HEK293 (cell line): ENCODE results near the gene KIAA0513.
"Not testable (repeated sequence)": the region's sequence is repeated elsewhere in the genome, so short reads cannot be mapped to it uniquely, and the experiment has no call there.

Source experiments
- CTCF ChIA-PET: fragments of 350-600 bp; formaldehyde crosslinking; extraction: SDS; loops from one replicate; lab custom pipeline; 2021; ENCODE audit warnings: antibody characterized with exemption; lab: Yijun Ruan, JAX
- POLR2A ChIA-PET: fragments of 300-600 bp; formaldehyde crosslinking; extraction: SDS; loops from one replicate; lab custom pipeline; 2020; ENCODE audit warnings: antibody characterized with exemption, inconsistent platforms; lab: Yijun Ruan, JAX
- H3K27ac ChIP-seq: fragments of 200-500 bp; sonication (Bioruptor generic); 2 replicates; pipeline ENCODE4 v1.5.1; 2014; ENCODE audit warnings: low read depth, low read length, control low read depth, inconsistent platforms; ENCODE audit errors: extremely low read depth
- H3K36me3 ChIP-seq, 2 experiments: fragments of 200-500 bp in 1 of 2; sonication (Bioruptor generic) in 1 of 2; 1 replicate in 1 of 2; 2 replicates in 1 of 2; pipeline ENCODE4 v1.5.1; 2014 to 2017; ENCODE audit warnings: inconsistent platforms in 2 of 2, low read length in 2 of 2; ENCODE audit not compliant: control insufficient read depth in 2 of 2, insufficient read depth in 1 of 2
- H3K4me1 ChIP-seq: fragments of 200-500 bp; sonication (Bioruptor generic); 2 replicates; pipeline ENCODE4 v1.5.1; 2014; ENCODE audit warnings: mild to moderate bottlenecking, low read length, inconsistent platforms; ENCODE audit not compliant: control insufficient read depth, insufficient read depth
- H3K4me3 ChIP-seq: 2 replicates; pipeline ENCODE4 v1.5.1; 2011; ENCODE audit warnings: low read depth, mild to moderate bottlenecking, control low read depth, low read length, moderate library complexity
- H3K9me3 ChIP-seq: fragments of 200-500 bp; sonication (Bioruptor generic); 2 replicates; pipeline ENCODE4 v1.5.1; 2014; ENCODE audit warnings: low read depth, low read length, inconsistent platforms; ENCODE audit not compliant: control insufficient read depth, insufficient read depth
- GLIS1 ChIP-seq: fragments of 450-650 bp; formaldehyde crosslinking; IDR thresholded peaks from 2 replicates; pipeline ENCODE4 v1.5.1; 2016; ENCODE audit warnings: missing biosample characterization, missing genetic modification characterization
- KLF17 ChIP-seq: fragments of 450-650 bp; formaldehyde crosslinking; IDR thresholded peaks from 2 replicates; pipeline ENCODE4 v1.5.1; 2016; ENCODE audit warnings: missing biosample characterization, missing genetic modification characterization
- KLF8 ChIP-seq: fragments of 450-650 bp; formaldehyde crosslinking; IDR thresholded peaks from 2 replicates; pipeline ENCODE4 v1.5.1; 2016; ENCODE audit warnings: missing biosample characterization, missing genetic modification characterization
- KLF9 ChIP-seq: fragments of 450-650 bp; formaldehyde crosslinking; IDR thresholded peaks from 2 replicates; pipeline ENCODE4 v1.5.1; 2016; ENCODE audit warnings: missing biosample characterization, missing genetic modification characterization, low read depth
- OSR2 ChIP-seq: fragments of 450-650 bp; formaldehyde crosslinking; IDR thresholded peaks from 2 replicates; pipeline ENCODE4 v1.5.1; 2016; ENCODE audit warnings: missing biosample characterization, missing genetic modification characterization
- TCF7L2 ChIP-seq: IDR thresholded peaks from 2 replicates; pipeline ENCODE4 v1.6.1; 2011; ENCODE audit warnings: low read depth, mild to moderate bottlenecking, inconsistent platforms, low read length, moderate library complexity, borderline replicate concordance
- YY1 ChIP-seq: fragments of 450-650 bp; formaldehyde crosslinking; IDR thresholded peaks from 2 replicates; pipeline ENCODE4 v1.5.1; 2018; ENCODE audit warnings: missing biosample characterization, missing genetic modification characterization
- ZEB2 ChIP-seq: fragments of 450-650 bp; formaldehyde crosslinking; IDR thresholded peaks from 2 replicates; pipeline ENCODE4 v1.5.1; 2016; ENCODE audit warnings: missing biosample characterization, missing genetic modification characterization
- ZNF140 ChIP-seq: fragments of 450-650 bp; formaldehyde crosslinking; IDR thresholded peaks from 2 replicates; pipeline ENCODE4 v1.5.1; 2016; ENCODE audit warnings: missing biosample characterization, missing genetic modification characterization
- ZNF266 ChIP-seq: fragments of 450-650 bp; formaldehyde crosslinking; IDR thresholded peaks from 2 replicates; pipeline ENCODE4 v1.5.1; 2016; ENCODE audit warnings: missing biosample characterization, missing genetic modification characterization, low read depth
- ZNF398 ChIP-seq: fragments of 450-650 bp; formaldehyde crosslinking; IDR thresholded peaks from 2 replicates; pipeline ENCODE4 v1.5.1; 2017; ENCODE audit warnings: missing biosample characterization, missing genetic modification characterization
- ZNF664 ChIP-seq: fragments of 450-650 bp; formaldehyde crosslinking; IDR thresholded peaks from 2 replicates; pipeline ENCODE4 v1.5.1; 2016; ENCODE audit warnings: missing biosample characterization, missing genetic modification characterization
- ZNF677 ChIP-seq: fragments of 450-650 bp; IDR thresholded peaks from 2 replicates; pipeline ENCODE4 v1.5.0; 2018; ENCODE audit warnings: missing biosample characterization, mild to moderate bottlenecking, missing genetic modification characterization, moderate library complexity
- ZNF76 ChIP-seq: fragments of 450-650 bp; formaldehyde crosslinking; IDR thresholded peaks from 2 replicates; pipeline ENCODE4; 2016; ENCODE audit warnings: low read depth, missing biosample characterization, missing genetic modification characterization, borderline replicate concordance
- ZNF785 ChIP-seq: fragments of 450-650 bp; formaldehyde crosslinking; IDR thresholded peaks from 2 replicates; pipeline ENCODE4 v1.5.1; 2016; ENCODE audit warnings: missing biosample characterization, missing genetic modification characterization
- ZXDB ChIP-seq: fragments of 450-650 bp; formaldehyde crosslinking; IDR thresholded peaks from 2 replicates; pipeline ENCODE4 v1.5.1; 2016; ENCODE audit warnings: missing biosample characterization, missing genetic modification characterization

The KIAA0513 gene

GRCh38 chr16:85052536-85052935, 24.9 kb downstream of the KIAA0513 start:
- POLR2A ChIA-PET = no interaction called here
- Histone ChIP-seq H3K27ac (no peak overlapping the region), H3K36me3 (no peaks in the 10 kb centered on the region), H3K9me3 (no peaks in the 10 kb centered on the region), H3K4me3 (no peak overlapping the region)
- CTCF ChIA-PET = no interaction called here
- no peak for TF ChIP-seq KLF17 (tag by site-specific recombination)
- TF ChIP-seq, all 188 proteins: peak for 0
- H3K4me1 ChIP-seq = peaks cover 4% of the 10 kb centered on the region

- CTCF ChIA-PET = not testable (repeated sequence)
Observed at GRCh38 chr16:85054321-85054720, 26.7 kb downstream of the KIAA0513 start.

GRCh38 chr16:85054948-85055492, 27.4 kb downstream of the KIAA0513 start:
- POLR2A ChIA-PET = interaction anchor here (1.9 kb wide), 1 partner anchor 27 kb away, joined by 6 read pairs; the partner anchor contains the start of gene KIAA0513
- H3K4me3 ChIP-seq = no peak overlapping the region
- no peaks in the 10 kb centered on the region for H3K9me3 ChIP-seq
- TF ChIP-seq ZXDB (tag by site-specific recombination) (no peak), GLIS1 (no peak), ZNF785 (no peak), ZNF266 (tag by site-specific recombination) (no peak), OSR2 (tag by site-specific recombination) (no peak), ZNF664 (tag by site-specific recombination) (no peak), ZEB2 (tag by site-specific recombination) (no peak), ZNF76 (no peak), KLF9 (tag by site-specific recombination) (no peak), KLF8 (tag by site-specific recombination) (no peak), TCF7L2 (no peak), YY1 (tag by site-specific recombination) (no peak), ZNF677 (tag by site-specific recombination) (no peak), ZNF398 (tag by site-specific recombination) (no peak), ZNF140 (tag by site-specific recombination) (no peak)
- TF ChIP-seq, all 188 proteins: peak for 0
- H3K36me3 ChIP-seq = no peaks in the 10 kb centered on the region
- peaks cover 4% of the 10 kb centered on the region for H3K4me1 ChIP-seq
- H3K27ac ChIP-seq = no peak overlapping the region; the same call in 1 of the 2 replicates
- CTCF ChIA-PET = interaction anchor here (4.3 kb wide), 1 partner anchor 31 kb away, joined by 23 read pairs; no protein-coding TSS in a partner anchor

More at GRCh38 chr16:85054321-85054720, 26.7 kb downstream of the KIAA0513 start:
- H3K9me3 ChIP-seq, H3K27ac ChIP-seq, H3K4me1 ChIP-seq, H3K4me3 ChIP-seq, H3K36me3 ChIP-seq, POLR2A ChIA-PET: not testable (repeated sequence)
